GM18861 (cell line): ENCODE measurements around the gene TAOK1.
"Not testable (repeated sequence)": the region's sequence is repeated elsewhere in the genome, so short reads cannot be mapped to it uniquely, and the experiment has no call there.

Experiments
- ATAC-seq: cut with Tn5 transposase; IDR thresholded peaks from one replicate; pipeline ENCODE4 v1.9.1; 2021; ENCODE audit not compliant: unreplicated experiment

The TAOK1 gene

GRCh38 chr17:29443041-29443739, 53.0 kb downstream of the TAOK1 start:
- ATAC-seq, result no peak

GRCh38 chr17:29444589-29444988, 54.4 kb downstream of the TAOK1 start:
- no peak for ATAC-seq

DNA sequence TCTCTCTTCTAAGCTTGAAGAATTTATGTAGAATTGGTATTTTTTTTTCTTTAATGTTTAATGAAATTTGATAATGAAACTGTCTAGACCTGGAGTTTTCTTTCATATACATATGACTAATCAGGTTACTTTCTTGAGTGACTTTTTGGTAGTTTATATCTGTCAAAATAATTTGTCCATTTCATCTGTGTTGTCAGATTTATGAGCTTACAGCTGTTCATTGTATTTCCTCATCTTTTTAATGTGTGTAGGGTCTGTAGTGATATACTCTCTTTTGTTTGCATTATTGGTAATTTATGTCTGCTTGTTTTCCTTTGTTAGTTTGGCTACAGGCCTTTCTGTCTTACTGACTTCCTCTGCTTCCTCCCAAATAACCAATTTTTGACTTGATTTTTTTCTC, 55.7 kb downstream of the TAOK1 start:
- ATAC-seq, result no peak

- ATAC-seq, result no peak
These were observed 59.9 kb downstream of the TAOK1 start for GRCh38 chr17:29449865-29450671.

DNA sequence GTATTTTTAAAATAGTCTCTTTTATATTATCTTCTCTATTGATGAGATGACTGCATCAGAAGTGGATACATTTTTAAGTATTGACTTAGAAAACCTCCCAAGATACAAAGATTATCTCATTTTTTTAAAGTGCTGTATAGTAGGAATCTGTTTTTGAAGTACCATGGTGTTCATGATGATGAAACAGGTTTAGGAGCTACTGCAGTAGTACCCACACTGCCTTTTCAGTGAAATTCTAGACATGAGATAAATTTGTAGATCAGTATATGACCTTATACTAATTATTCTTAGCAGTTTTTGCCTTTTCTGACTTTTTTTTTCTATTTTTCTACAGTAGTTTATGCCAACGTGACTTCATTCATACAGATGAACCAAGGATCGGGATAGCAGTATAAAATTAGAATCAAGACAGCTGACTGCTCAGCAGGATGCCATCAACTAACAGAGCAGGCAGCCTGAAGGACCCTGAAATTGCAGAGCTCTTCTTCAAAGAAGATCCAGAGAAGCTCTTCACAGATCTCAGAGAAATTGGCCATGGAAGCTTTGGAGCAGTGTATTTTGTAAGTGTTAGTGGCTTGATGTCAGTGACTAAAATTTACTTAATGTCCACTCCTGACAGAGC, 61.1 kb downstream of the TAOK1 start:
- no peak for ATAC-seq

DNA sequence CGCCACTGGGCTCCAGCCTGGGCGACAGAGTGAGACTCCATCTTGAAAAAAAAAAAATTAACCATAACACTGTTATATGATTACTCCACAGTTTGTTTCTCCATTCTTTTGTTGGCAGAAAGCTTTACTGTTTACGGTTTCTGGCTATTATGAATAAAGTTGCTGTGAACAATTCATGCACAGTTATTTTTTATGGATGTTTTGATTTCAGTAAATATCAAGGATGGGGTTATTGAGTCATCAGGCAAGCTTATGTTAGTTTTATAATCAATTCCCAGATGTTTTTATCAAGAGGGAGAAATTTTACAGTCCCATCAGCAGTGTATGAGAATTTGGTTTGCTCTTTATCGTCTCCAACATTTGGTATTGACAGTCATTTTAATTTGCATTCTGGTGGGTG, 67.9 kb downstream of the TAOK1 start:
- ATAC-seq, result no peak

DNA sequence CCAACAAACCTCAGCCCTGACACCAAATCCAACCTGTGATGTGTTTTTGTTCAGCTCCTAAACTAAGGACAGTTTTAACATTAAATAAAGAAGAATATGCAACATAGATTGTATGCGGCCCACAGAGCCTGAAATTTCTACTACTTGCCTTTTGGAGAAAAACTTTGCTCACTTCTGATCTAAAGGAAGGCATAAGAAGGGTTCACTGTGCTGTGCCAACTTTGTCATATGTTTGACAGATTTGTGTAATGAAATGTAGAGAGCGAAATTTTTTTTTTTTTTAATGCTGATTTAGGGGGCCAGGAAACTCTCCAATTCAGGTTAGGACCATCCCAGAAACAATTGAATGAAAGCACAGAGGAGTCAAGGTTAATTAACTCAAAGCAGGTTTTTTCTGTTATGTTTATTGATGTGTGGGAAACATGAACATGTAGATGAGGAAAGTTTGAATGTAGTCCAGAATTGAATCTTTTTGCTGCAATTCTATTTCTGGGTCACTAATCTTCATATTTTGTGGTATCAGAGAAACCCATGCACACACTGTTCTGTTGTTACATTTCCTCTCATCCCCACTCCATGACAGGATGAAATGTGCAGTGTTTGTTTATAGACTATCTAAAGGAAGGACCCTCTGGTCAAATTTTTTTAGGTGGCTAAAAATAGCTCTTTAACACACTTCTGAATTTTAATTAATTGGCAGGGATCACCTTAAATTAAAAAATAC, 71.5 kb downstream of the TAOK1 start:
- ATAC-seq, result no peak

DNA sequence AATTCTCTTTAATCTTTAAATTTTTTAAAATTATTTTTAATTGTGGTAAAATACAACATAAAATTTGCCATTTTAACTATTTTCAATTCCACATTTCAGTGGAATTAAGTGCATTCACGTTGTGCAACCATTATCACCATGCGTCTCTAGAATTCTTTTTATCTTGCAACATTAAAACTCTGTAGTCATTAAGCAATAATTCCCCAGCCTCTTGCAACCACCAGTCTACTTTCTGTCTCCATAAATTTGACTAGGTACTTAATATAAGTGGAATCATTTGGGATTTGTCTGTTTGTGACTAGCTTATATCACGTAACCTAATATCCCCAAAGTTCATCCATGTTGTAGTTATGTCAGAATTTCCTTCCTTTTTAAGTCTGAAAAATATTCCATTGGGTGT, 79.1 kb downstream of the TAOK1 start:
- no peak for ATAC-seq

GRCh38 chr17:29473437-29473836, 83.3 kb downstream of the TAOK1 start:
- not testable (repeated sequence) for ATAC-seq

GRCh38 chr17:29474297-29474696, 84.1 kb downstream of the TAOK1 start:
- ATAC-seq, result no peak

DNA sequence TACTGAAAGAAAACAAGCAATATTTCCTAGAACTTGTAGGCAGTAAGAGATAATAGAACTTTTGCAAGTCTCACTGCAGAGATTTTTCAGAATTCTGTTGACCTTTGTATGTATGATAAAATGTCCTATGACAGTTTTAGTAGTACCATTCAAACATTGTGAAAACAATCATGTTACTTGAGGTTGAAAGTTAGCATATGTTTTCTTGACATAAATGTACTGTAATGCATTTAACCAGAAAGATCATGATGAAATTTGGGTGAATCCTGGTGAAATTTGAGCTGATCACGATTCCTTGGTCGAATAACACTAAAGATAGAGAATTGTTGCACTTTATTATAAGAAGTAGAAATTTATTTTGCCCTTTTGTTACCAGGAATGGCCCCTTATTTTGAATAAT, 85.7 kb downstream of the TAOK1 start:
- ATAC-seq, result no peak

DNA sequence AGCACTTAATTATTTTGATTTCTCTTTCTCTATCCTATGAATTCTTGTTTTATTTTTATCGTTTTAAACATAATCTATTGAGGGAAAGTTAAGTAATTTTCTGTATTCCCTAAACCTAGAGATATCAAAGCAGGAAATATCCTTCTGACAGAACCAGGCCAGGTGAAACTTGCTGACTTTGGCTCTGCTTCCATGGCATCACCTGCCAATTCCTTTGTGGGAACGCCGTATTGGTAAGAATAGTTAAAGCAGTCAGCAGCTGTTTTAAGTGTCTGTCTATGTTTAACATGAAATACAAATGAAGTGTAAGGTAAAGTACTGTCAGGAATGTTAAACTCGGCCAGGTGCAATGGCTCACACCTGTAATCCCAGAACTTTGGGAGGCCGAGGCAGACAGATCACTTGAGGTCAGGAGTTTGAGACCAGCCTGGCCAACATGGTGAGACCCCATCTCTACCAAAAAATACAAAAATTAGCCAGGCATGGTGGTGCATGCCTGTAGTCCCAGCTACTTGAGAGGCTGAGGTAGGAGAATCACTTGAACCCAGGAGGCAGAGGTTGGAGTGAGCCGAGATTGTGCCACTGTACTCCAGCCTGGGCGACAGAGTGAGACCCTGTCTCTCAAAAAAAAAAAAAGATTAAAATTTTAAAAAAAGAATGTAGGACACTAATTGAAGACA, 90.2 kb downstream of the TAOK1 start:
- not testable (repeated sequence) for ATAC-seq

DNA sequence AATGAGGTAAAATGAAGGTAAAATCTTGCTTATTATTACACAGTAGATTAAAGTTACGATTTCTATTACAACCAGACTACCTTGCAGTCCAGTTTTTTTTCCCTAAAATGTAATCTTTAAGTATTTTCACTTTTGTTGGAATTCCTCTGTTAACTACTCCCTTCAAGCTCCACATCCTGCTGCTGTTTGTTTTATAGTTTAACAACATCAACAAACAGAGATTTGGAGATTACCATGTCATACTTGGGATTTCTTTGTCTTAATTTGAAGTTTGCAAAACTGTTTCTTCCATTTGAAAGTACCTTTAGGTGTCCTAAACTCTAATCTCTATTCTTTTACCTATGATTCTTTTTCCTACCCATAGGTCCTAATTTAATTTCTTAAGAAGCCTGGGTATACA, 93.3 kb downstream of the TAOK1 start:
- ATAC-seq, result no peak

DNA sequence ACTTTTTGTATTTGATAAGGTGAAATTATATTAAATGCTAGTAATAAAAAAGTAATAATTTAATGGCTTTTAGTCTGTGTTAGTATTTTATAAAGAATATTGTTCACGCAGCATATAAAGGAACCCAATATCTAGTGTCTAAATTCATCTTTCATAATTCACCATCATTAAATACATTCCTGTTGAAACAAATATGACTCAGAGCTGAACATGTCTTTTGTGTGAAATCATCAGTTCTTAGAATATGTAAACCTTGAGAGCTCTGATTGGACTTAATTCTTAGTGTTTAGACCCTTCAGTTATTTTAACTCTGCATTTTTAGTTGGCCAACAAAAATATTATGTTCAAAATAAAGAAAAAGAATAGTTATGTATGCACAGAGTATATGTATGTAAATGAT, 104.8 kb downstream of the TAOK1 start:
- ATAC-seq, result no peak

DNA sequence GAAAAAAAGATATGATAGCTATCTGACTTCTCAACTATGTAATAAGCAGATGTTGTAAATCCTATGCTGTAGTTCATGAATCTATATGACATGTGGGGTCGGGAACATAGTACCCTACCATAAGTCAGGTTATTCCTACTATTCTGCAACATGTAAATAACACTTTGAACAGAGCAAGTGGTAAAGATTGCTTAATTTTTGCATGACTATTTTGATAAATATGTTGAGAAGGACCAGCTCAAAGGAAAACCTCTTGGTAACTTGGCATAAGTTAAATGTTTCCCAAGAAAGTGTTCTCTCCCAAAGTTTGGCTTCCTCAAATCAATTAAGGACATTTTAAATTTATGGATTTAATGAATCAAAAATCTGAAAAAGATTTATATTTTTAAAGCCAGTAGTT, 114.5 kb downstream of the TAOK1 start:
- ATAC-seq, result no peak

DNA sequence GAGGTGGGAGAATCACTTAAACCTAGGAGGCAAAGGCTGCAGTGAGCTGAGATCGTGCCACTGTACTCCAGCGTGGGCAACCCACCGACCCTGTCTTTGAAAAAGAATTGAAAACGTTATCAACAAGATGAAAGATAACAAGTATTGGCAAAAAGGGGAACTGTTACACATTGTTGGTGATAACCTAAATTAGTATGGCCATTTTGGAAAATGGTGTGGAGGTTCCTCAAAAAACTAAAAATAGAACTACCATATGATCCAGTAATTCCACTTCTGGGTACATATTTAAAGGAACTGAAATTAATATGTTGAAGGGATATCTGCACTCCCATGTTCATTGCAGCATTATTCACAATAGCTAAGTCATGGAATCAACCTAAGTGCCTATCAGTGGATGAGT, 115.7 kb downstream of the TAOK1 start:
- ATAC-seq, result no peak

DNA sequence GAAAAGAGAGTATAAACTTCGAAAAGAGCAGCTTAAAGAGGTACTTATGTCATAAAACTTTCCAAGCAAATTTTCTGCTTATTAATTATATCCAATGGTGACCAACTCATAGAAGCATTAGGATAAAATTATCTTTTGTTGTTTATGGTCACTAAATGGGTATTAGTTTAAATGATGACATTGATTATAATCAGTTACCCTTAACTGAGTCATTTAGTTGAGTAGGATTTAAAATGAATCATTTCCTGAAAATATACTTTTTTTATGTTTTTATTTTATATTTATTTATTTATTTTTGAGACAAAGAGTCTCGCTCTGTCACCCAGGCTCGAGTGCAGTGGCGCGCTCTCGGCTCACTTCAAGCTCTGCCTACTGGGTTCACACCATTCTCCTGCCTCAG, 120.8 kb downstream of the TAOK1 start:
- ATAC-seq, result no peak

- no peak for ATAC-seq
These were observed 124.6 kb downstream of the TAOK1 start for GRCh38 chr17:29514792-29515191.

DNA sequence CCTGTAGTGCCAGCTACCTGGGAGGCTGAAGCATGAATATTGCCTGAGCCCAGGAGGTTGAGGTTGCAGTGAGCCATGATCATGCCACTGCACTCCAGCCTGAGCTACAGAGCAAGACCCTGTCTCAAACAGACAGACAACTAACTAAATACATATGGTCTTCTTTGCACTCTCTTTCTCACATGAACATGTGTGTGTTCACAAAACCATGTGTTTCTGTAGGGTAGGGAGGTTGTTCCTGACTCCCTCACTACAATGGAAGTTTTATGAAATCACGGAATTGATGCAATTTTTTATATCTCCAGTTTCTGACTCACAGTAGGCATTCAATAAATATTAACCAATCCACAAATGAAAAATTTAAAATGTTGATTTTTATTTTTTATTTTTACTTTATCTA, 128.2 kb downstream of the TAOK1 start:
- ATAC-seq, result no peak

- ATAC-seq, result no peak
These were observed 134.5 kb downstream of the TAOK1 start for GRCh38 chr17:29524692-29525091.

GRCh38 chr17:29526322-29526721, 136.2 kb downstream of the TAOK1 start:
- ATAC-seq, result no peak
